Left ventricle myocardium inferior (tissue), 1 donor: ENCODE results near the gene COL23A1. TPM values are rescaled to one million over a fixed set of nuclear protein-coding genes. Genes with fewer than 3 reads are reported as not detected.
A peak's percentile ranks its signal among the peaks of the same experiment; 100 is the strongest.

ENCODE experiments used
- DNase-seq: peaks from one replicate; pipeline ENCODE4 v3.0.0-alpha.2; 2020
- H3K27ac ChIP-seq: fragments of 200-600 bp; replicated peaks from 2 replicates; pipeline ENCODE4 v1.8.0; 2021
- H3K27me3 ChIP-seq: fragments of 200-600 bp; 2 replicates; pipeline ENCODE4 v1.8.0; 2021; ENCODE audit warnings: low read depth
- H3K36me3 ChIP-seq: fragments of 200-600 bp; 2 replicates; pipeline ENCODE4 v1.8.0; 2021
- H3K4me1 ChIP-seq: fragments of 200-600 bp; 2 replicates; pipeline ENCODE4 v1.8.0; 2021
- H3K4me3 ChIP-seq: fragments of 200-600 bp; 2 replicates; pipeline ENCODE4 v1.8.0; 2021; ENCODE audit warnings: mild to moderate bottlenecking, moderate library complexity
- H3K9me3 ChIP-seq: fragments of 200-600 bp; replicated peaks from 2 replicates; pipeline ENCODE4 v1.8.0; 2021
- CTCF ChIP-seq: fragments of 200-600 bp; IDR thresholded peaks from 2 replicates; pipeline ENCODE4 v1.8.0; 2021; ENCODE audit warnings: antibody characterized with exemption, mild to moderate bottlenecking, borderline replicate concordance
- intact Hi-C: fragments of 100-400 bp; cut with micrococcal nuclease; formaldehyde crosslinking; loops from one replicate; pipeline ENCODE4 v1.11.0; 2022
- total RNA-seq: library from RNA; stranded (reverse); fragmentation: NEBNext Ultra II Directional; extraction: Animal tissue kit (Norgen Biotek cat#: 25700); gene quantifications from one replicate; pipeline ENCODE4 v1.2.1, GENCODE V29; 2021
- donor health status: DM: no; HTN: yes; CAD: no; lungs with severe emphysema.

The COL23A1 gene
- total RNA-seq, 1 donor from 2014 or later: 27.4 TPM

- H3K4me3 ChIP-seq: peak overlapping the region; percentile 29
- peak overlapping the region; percentile 95 for H3K27ac ChIP-seq
- H3K9me3 ChIP-seq: no peaks in the 10 kb centered on the region
- no peaks in the 10 kb centered on the region for H3K27me3 ChIP-seq
- DNase-seq: peak; percentile 73
- intact Hi-C loops: no loop called here
- TF ChIP-seq CTCF: no peak
- H3K4me1 ChIP-seq: peaks cover 38% of the 10 kb centered on the region
- H3K36me3 ChIP-seq: no peaks in the 10 kb centered on the region
These were observed 258.6 kb downstream of the COL23A1 start for GRCh38 chr5:178331491-178331996.

DNA sequence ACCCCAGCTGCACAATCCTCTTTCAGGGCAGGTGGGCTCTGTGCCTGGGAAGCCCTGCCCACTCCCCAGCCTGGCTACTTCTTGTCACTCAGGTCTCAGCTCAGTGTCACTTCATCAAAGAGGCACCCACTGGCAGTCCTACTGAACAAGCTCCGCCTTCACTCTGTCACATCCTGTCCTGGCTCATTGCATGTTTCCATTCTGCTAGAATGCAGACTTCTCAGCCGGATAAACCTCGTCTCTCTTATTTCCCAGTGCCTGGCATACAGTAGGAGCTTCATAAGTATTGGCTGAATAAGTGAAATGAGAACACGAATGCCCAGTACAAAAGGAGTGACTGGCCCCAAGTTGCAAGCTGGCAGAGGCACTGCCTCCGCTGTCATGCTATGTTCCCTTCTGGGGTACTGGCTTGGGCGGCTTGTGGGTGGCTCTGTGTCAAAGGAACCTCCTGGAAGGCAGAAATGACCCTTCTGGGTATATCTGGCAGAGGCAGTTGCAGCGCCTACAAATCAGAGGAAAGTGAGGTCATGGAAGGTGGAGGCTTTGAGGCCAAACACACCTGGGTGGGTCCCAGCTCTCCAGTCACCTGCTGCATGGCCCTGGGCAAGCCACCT is 259.3 kb downstream of the COL23A1 start:
- no peak for DNase-seq
- intact Hi-C loops: no loop called here
- Histone ChIP-seq H3K27ac (peak overlapping the region; percentile 95), H3K4me1 (peaks cover 39% of the 10 kb centered on the region), H3K9me3 (no peaks in the 10 kb centered on the region), H3K27me3 (no peaks in the 10 kb centered on the region), H3K36me3 (no peaks in the 10 kb centered on the region), H3K4me3 (peak overlapping the region; percentile 27)
- TF ChIP-seq CTCF: no peak

DNA sequence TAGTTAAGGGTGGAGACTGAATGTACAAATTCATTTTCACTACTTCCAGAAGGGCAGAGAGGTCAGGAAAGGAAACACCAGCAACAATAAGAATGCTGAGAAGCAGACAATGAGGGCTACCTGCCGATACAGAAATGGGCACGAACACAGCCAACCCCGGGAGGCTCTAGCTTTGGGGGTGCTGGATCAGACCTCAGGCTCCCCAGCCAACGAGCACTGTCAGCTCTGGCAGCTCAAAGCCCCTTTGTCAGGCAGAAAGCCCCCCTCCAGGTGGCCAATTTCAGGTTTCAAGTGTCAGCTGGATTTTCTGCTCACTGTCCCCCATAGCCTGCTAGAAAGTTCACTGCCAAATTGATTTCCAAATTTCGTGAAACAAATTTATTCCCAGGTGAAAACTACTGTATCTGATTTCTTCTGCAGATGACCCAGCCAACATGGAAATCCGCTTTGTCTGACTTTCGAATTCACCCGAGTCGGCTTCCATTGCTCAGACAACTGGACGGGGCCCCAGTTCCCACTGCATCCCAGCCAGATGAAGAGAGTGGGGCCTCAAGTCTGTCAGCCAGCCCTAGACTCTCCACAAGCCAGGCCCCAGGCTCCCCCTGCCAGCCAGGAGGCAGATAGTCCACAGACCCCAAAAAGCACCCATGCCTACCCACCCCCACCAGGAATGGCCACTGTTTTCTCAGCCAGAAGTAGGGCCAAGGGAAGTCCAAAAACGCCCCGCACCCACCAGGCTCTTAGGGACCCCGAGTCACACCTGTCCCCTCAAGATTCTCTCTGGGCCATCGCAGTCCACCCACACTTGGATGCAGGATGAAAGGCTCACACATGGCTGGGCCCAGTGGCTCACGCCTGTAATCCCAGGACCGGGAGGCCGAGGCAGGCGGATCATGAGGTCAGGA is 261.1 kb downstream of the COL23A1 start:
- H3K27ac ChIP-seq: no peak overlapping the region
- H3K4me1 ChIP-seq: peaks cover 39% of the 10 kb centered on the region
- no peaks in the 10 kb centered on the region for H3K27me3 ChIP-seq
- no peaks in the 10 kb centered on the region for H3K36me3 ChIP-seq
- no peak overlapping the region for H3K4me3 ChIP-seq
- H3K9me3 ChIP-seq: no peaks in the 10 kb centered on the region
- no peak for DNase-seq
- no peak for TF ChIP-seq CTCF
- intact Hi-C loops: no loop called here

DNA sequence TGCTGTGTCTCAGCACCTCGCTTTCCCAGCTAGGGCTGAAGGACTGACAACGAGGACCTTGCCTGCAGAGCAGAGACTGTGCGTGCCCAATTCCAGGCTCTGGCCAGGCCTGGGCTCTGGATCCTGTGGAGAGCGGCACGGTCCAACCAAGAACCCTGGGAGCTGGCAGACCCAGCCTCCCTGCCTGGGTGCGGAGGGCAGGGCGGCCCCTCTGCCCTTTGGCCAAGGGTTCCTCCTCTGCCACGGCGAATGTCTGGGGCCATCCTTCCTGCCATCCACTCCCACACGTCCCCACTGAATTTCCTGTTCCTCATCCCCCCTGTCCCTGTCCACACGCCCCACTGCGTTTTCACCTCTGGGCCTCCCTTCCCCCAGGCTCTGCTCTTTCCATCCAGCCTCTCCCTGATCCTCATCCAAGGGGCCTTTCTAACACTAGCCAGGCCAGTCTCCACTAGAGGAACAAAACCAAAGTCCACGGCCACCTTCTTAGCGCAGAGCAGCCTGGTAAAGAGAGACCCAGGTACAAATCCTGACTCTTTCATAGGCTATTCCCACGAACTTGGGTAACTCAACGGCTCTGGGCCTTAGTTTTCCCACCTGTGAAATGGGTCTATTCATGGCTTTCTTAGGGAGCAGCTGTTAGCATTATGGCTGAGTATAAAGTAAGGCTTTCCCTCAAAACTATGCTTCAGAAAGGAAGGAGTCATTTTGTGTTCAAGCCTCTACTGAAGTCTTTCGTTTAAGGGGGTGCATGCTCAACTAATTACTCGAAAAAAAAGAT is 262.1 kb downstream of the COL23A1 start:
- Histone ChIP-seq H3K27me3 (no peaks in the 10 kb centered on the region), H3K4me1 (peaks cover 36% of the 10 kb centered on the region), H3K9me3 (no peaks in the 10 kb centered on the region), H3K4me3 (no peak overlapping the region), H3K27ac (no peak overlapping the region), H3K36me3 (no peaks in the 10 kb centered on the region)
- no peak for DNase-seq
- intact Hi-C loops: no loop called here
- TF ChIP-seq CTCF: no peak

GRCh38 chr5:178327446-178327845 is 262.7 kb downstream of the COL23A1 start:
- intact Hi-C loops: no loop called here
- Histone ChIP-seq H3K4me1 (peaks cover 29% of the 10 kb centered on the region), H3K4me3 (no peak overlapping the region), H3K27ac (no peak overlapping the region), H3K36me3 (no peaks in the 10 kb centered on the region), H3K27me3 (no peaks in the 10 kb centered on the region), H3K9me3 (no peaks in the 10 kb centered on the region)
- DNase-seq: no peak
- TF ChIP-seq CTCF: no peak
